GM10847 (cell line): ENCODE measurements around the gene LY6G6F.
A peak's percentile ranks its signal among the peaks of the same experiment; 100 is the strongest.

ENCODE experiments used
- POLR2A ChIP-seq: IDR thresholded peaks from 2 replicates; pipeline ENCODE4 v1.6.1; 2011; ENCODE audit not compliant: insufficient read length; ENCODE audit errors: extremely low read depth

LY6G6F gene

GRCh38 chr6:31727034-31727716 lies 20.5 kb downstream of the LY6G6F start:
- TF ChIP-seq POLR2A, result no peak

GRCh38 chr6:31727717-31728671 lies 21.3 kb downstream of the LY6G6F start:
- TF ChIP-seq POLR2A, result no peak

- TF ChIP-seq POLR2A, result no peak
Measured at GRCh38 chr6:31728767-31729514, 22.3 kb downstream of the LY6G6F start, which contains the start of gene DDAH2. Gene DDAH2, minus strand, starts transcription at chr6:31729299. Its CDS starts 138 bp downstream, at chr6:31729161.

- no peak for TF ChIP-seq POLR2A
Measured at GRCh38 chr6:31729515-31729978, 22.9 kb downstream of the LY6G6F start.

GRCh38 chr6:31729979-31730630 lies 23.4 kb downstream of the LY6G6F start:
- peak; percentile 31 for TF ChIP-seq POLR2A

- TF ChIP-seq POLR2A, result no peak
Measured at GRCh38 chr6:31730631-31731086, 24.0 kb downstream of the LY6G6F start.

GRCh38 chr6:31732029-31732428 lies 25.4 kb downstream of the LY6G6F start:
- no peak for TF ChIP-seq POLR2A

- TF ChIP-seq POLR2A, result no peak
Measured at GRCh38 chr6:31733734-31734133, 27.1 kb downstream of the LY6G6F start.

- TF ChIP-seq POLR2A, result no peak
Measured at GRCh38 chr6:31734247-31734820, 27.7 kb downstream of the LY6G6F start.

- TF ChIP-seq POLR2A, result peak; percentile 12
Measured at GRCh38 chr6:31734821-31735406, 28.2 kb downstream of the LY6G6F start.

GRCh38 chr6:31736021-31736767 lies 29.5 kb downstream of the LY6G6F start, which contains the start of gene CLIC1:
Gene CLIC1, minus strand, starts transcription at chr6:31736530. Its CDS starts 230 bp downstream, at chr6:31736300.
- TF ChIP-seq POLR2A, result peak; percentile 80

- TF ChIP-seq POLR2A, result no peak
Measured at GRCh38 chr6:31736768-31737314, 30.2 kb downstream of the LY6G6F start.
